Endothelial cell of umbilical vein (primary cell): ENCODE measurements around the gene LUC7L2. TPM values are rescaled to one million over a fixed set of nuclear protein-coding genes. Genes with fewer than 3 reads are reported as not detected.

ENCODE experiments used
- BruUV-seq: library from RNA; stranded (reverse); fragments of 400-500 nt; replicated peaks from 2 replicates; lab custom pipeline; 2021; lab: Mats Ljungman, UMichigan
- CTCF ChIA-PET: fragments of 300-600, 350-600 bp; sonication (Branson Sonifier 250); formaldehyde crosslinking; loops from one replicate; lab custom pipeline; 2021; ENCODE audit warnings: antibody characterized with exemption, inconsistent platforms; lab: Charles Lee
- POLR2A ChIA-PET: fragments of 300-600, 350-600 bp; sonication (Branson Sonifier 250); formaldehyde crosslinking; loops from one replicate; lab custom pipeline; 2021; ENCODE audit warnings: antibody characterized with exemption, inconsistent platforms; lab: Charles Lee
- DNase-seq: peaks from one replicate; pipeline ENCODE4 v3.0.0-alpha.2; 2011; ENCODE audit warnings: low read depth, low spot score
- FAIRE-seq: peaks from 2 replicates; lab custom pipeline; 2011; peaks lifted over from hg19 to GRCh38; lab: Jason Lieb, UNC
- H2AFZ ChIP-seq: 2 replicates; pipeline ENCODE4 v1.6.0; 2012; ENCODE audit warnings: low read depth, low read length, control low read depth, inconsistent platforms
- H3K27ac ChIP-seq: 2 replicates; pipeline ENCODE4 v1.5.1; 2011; ENCODE audit warnings: low read depth, mild to moderate bottlenecking, control low read depth, low read length, moderate library complexity; ENCODE audit not compliant: insufficient read depth
- H3K27me3 ChIP-seq, 2 experiments: 2 replicates each; pipeline versions ENCODE4 v1.6.0 to v1.6.1; 2011; ENCODE audit warnings: low read length in 2 of 2, mixed read lengths in 1 of 2; ENCODE audit not compliant: control insufficient read depth in 2 of 2, insufficient read depth in 2 of 2
- H3K36me3 ChIP-seq, 2 experiments: 2 replicates in 1 of 2; 3 replicates in 1 of 2; pipeline ENCODE4 v1.5.1; 2011; ENCODE audit warnings: low read length in 2 of 2, mild to moderate bottlenecking in 1 of 2, moderate library complexity in 1 of 2; ENCODE audit not compliant: control insufficient read depth in 2 of 2, insufficient read depth in 2 of 2; ENCODE audit errors: extremely low read depth in 1 of 2
- H3K4me1 ChIP-seq: 3 replicates; pipeline ENCODE4 v1.5.1; 2011; ENCODE audit warnings: mild to moderate bottlenecking, low read length; ENCODE audit not compliant: control insufficient read depth, insufficient read depth; ENCODE audit errors: extremely low read depth
- H3K4me2 ChIP-seq: 2 replicates; pipeline ENCODE4 v1.6.1; 2011; ENCODE audit warnings: low read length, control low read depth, mixed read lengths; ENCODE audit not compliant: insufficient read depth
- H3K4me3 ChIP-seq, 3 experiments: fragments of 200-600 bp in 1 of 3; sonication (generic), shearing (Covaris generic) in 1 of 3; replicated peaks in 1 of 3; 2 replicates each; pipeline ENCODE4 v1.5.1; 2011 to 2016; ENCODE audit warnings: control low read depth in 3 of 3, low read length in 3 of 3, mild to moderate bottlenecking in 2 of 3, inconsistent platforms in 1 of 3, low read depth in 1 of 3, moderate library complexity in 1 of 3; ENCODE audit not compliant: insufficient read depth in 1 of 3
- H3K79me2 ChIP-seq: 2 replicates; pipeline ENCODE4 v1.6.0; 2012; ENCODE audit warnings: low read length, inconsistent platforms; ENCODE audit not compliant: control insufficient read depth, insufficient read depth
- H3K9ac ChIP-seq: replicated peaks from 2 replicates; pipeline ENCODE3; 2011; ENCODE audit warnings: low read length, control low read depth; ENCODE audit not compliant: insufficient read depth; ENCODE audit errors: extremely low read depth
- H3K9me1 ChIP-seq: replicated peaks from 3 replicates; pipeline ENCODE4 v1.6.0; 2011; ENCODE audit warnings: mild to moderate bottlenecking, low read length; ENCODE audit not compliant: control insufficient read depth, insufficient read depth; ENCODE audit errors: extremely low read depth
- H3K9me3 ChIP-seq: replicated peaks from 2 replicates; pipeline ENCODE4 v1.5.1; 2012; ENCODE audit warnings: low read length, inconsistent platforms; ENCODE audit not compliant: control insufficient read depth, insufficient read depth
- H4K20me1 ChIP-seq: replicated peaks from 2 replicates; pipeline ENCODE3; 2011; ENCODE audit warnings: mild to moderate bottlenecking, low read length; ENCODE audit not compliant: control insufficient read depth, insufficient read depth; ENCODE audit errors: extremely low read depth
- CTCF ChIP-seq, 2 donors: IDR thresholded peaks; 1 replicate in 1 of 2; 2 replicates in 1 of 2; pipeline ENCODE4 v1.5.1; 2011; ENCODE audit warnings: low read length in 2 of 2, mild to moderate bottlenecking in 2 of 2, moderate library complexity in 2 of 2, control low read depth in 1 of 2, inconsistent platforms in 1 of 2, low read depth in 1 of 2; ENCODE audit not compliant: insufficient read depth in 1 of 2; ENCODE audit errors: extremely low read depth in 1 of 2
- FOS ChIP-seq: IDR thresholded peaks from 2 replicates; pipeline ENCODE4 v1.6.1; 2011; ENCODE audit warnings: mild to moderate bottlenecking, low read length, moderate library complexity, borderline replicate concordance; ENCODE audit not compliant: insufficient read depth
- GATA2 ChIP-seq: IDR thresholded peaks from 2 replicates; pipeline ENCODE4 v1.7.0; 2011; ENCODE audit warnings: low read depth, mild to moderate bottlenecking, moderate library complexity, mixed read lengths, low read length; ENCODE audit not compliant: insufficient read length, insufficient read depth
- JUN ChIP-seq: IDR thresholded peaks from 2 replicates; pipeline ENCODE4 v1.6.1; 2011; ENCODE audit warnings: borderline replicate concordance, low read depth; ENCODE audit not compliant: insufficient read length, insufficient read depth
- MYC ChIP-seq: IDR thresholded peaks from one replicate; pipeline ENCODE4 v1.6.1; 2011; ENCODE audit warnings: mild to moderate bottlenecking, low read depth, low read length
- POLR2A ChIP-seq: IDR thresholded peaks from 2 replicates; pipeline ENCODE4 v1.6.1; 2012; ENCODE audit warnings: low read depth, mild to moderate bottlenecking, control low read depth, low read length
- POLR2AphosphoS5 ChIP-seq: IDR thresholded peaks from 2 replicates; pipeline ENCODE4 v1.6.1; 2012; ENCODE audit warnings: low read depth, mild to moderate bottlenecking, control low read depth, low read length, moderate library complexity; ENCODE audit not compliant: insufficient read depth
- dilution Hi-C: fragments of 300-500 bp; cut with MboI; formaldehyde crosslinking; loops from one replicate; pipeline ENCODE4 v1.15.0; 2019; ENCODE audit warnings: low sequenced_read_pairs; ENCODE audit not compliant: extremely low pct_ligation_motif_present
- intact Hi-C: fragments of 100-400 bp; cut with micrococcal nuclease; formaldehyde crosslinking; loops from one replicate; pipeline ENCODE4 v1.10.0; 2022
- polyA plus RNA-seq, 4 experiments: library from polyadenylated mRNA; depleted of rRNA in 3 of 4; stranded (reverse) in 3 of 4; unstranded in 1 of 4; fragments of >200 nt; gene quantifications; 2 replicates each; pipeline versions ENCODE4 v1.2.1 to v1.2.3, GENCODE V29; 2011 to 2012; ENCODE audit warnings: missing spikeins in 1 of 4
- total RNA-seq: library from RNA; stranded (reverse); gene quantifications from 2 replicates; pipeline ENCODE4 v1.2.3, GENCODE V29; 2021
- TF ChIP-seq, protein P1 (sequence below): IDR thresholded peaks from 2 replicates; pipeline ENCODE4 v1.6.1; 2011; ENCODE audit not compliant: insufficient read depth, insufficient read length

LUC7L2 gene
- total and polyA plus RNA-seq, 2 donors (not counting 3 experiments of a cell fraction or from before 2014, with no cell fraction given): 28.0 to 85.8 TPM

DNA sequence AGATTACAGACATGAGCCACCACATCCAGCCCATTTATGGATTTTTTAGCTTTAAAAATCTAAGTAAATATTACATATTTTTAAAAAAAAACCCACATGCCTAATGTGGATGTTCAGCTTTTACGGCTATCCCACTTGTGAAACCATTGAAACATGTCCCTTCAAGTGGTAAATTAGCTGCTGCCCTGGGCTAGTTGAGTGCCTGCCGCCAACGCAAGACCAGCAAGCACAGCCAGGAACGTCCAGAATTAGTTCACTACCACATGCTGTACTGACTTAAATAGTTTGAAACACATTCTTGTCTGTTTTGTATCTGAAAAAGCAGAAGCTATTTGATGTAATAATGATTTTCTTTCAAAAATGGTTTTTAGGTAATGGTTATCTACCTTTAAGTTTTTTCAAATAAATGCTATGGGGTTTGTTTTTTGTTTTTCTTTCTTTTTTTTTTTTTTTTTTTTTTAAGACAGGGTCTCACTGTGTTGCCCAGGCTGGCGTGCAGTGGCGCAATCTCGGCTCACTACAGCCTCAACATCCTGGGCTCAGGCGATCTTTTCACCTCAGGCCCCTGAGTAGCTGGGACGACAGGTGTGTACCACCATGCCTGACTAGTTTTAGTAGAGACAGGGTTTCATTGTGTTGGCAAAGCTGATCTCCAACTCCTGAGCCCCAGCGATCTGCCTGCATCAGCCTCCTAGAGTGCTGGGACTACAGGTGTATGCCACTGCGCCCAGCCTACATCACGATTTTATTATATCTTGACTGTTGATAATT lies 66.7 kb downstream of the LUC7L2 start:
- no peaks in the 10 kb centered on the region for H3K4me1 ChIP-seq
- no peak for FAIRE-seq
- DNase-seq: no peak
- BruUV-seq: no TSS peak
- H3K27me3 ChIP-seq: no peaks in the 10 kb centered on the region
- no peaks in the 10 kb centered on the region for H3K9me3 ChIP-seq
- no peak overlapping the region for H3K27ac ChIP-seq
- intact Hi-C loops: no loop called here
- no peaks in the 10 kb centered on the region for H3K9me1 ChIP-seq
- H3K4me3 ChIP-seq: no peak overlapping the region
- no peak for TF ChIP-seq CTCF (IDR thresholded peaks at IDR 0.05; ENCODE audit: extremely low read depth in 1 of 2, insufficient read depth in 1 of 2, low read depth in 1 of 2, low read length in 2 of 2)
- TF ChIP-seq, protein P1, sequence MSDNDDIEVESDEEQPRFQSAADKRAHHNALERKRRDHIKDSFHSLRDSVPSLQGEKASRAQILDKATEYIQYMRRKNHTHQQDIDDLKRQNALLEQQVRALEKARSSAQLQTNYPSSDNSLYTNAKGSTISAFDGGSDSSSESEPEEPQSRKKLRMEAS: no peak
- no peak for TF ChIP-seq GATA2
- no peak for TF ChIP-seq MYC
- TF ChIP-seq POLR2A: no peak
- no peak for TF ChIP-seq JUN
- TF ChIP-seq FOS: no peak
- TF ChIP-seq POLR2AphosphoS5: no peak
- no peaks in the 10 kb centered on the region for H4K20me1 ChIP-seq
- dilution Hi-C loops: no loop called here
- ChIA-PET POLR2A (no interaction called here), CTCF (interaction anchor here (0.7 to 5.9 kb wide), 3 partner anchors 9 to 160 kb away, joined by 3 to 68 read pairs (median 5); no protein-coding TSS in a partner anchor)
- H3K79me2 ChIP-seq: no peaks in the 10 kb centered on the region
- H3K4me2 ChIP-seq: no peak overlapping the region
- H2AFZ ChIP-seq: no peak overlapping the region
- no peak overlapping the region for H3K9ac ChIP-seq
- peaks cover 3 to 7% of the 10 kb centered on the region in 2 experiments for H3K36me3 ChIP-seq
